Hepatocyte (in vitro differentiated cells): Measurements from ENCODE around the gene CACHD1. TPM values are rescaled to one million over a fixed set of nuclear protein-coding genes. Genes with fewer than 3 reads are reported as not detected.

ENCODE experiments used
- DNase-seq: peaks from one replicate; pipeline ENCODE4 v3.0.0-alpha.2; 2016; ENCODE audit warnings: low spot score
- H2AFZ ChIP-seq: fragments of 200-600 bp; sonication (generic); 2 replicates; pipeline ENCODE4 v1.6.0; 2016; ENCODE audit warnings: antibody characterized with exemption, mild to moderate bottlenecking
- H3K27ac ChIP-seq: fragments of 200-600 bp; sonication (generic); 2 replicates; pipeline ENCODE4 v1.5.1; 2016; ENCODE audit warnings: mild to moderate bottlenecking
- H3K27me3 ChIP-seq: fragments of 200-600 bp; sonication (generic); 2 replicates; pipeline ENCODE4 v1.6.1; 2016
- H3K36me3 ChIP-seq: fragments of 200-600 bp; sonication (generic); replicated peaks from 2 replicates; pipeline ENCODE4 v1.5.1; 2016; ENCODE audit warnings: low read depth; ENCODE audit not compliant: insufficient read depth
- H3K4me1 ChIP-seq: fragments of 200-600 bp; sonication (generic); 2 replicates; pipeline ENCODE4 v1.5.1; 2016; ENCODE audit warnings: mild to moderate bottlenecking, moderate library complexity; ENCODE audit not compliant: insufficient read depth
- H3K4me2 ChIP-seq: fragments of 200-600 bp; sonication (generic); 2 replicates; pipeline ENCODE4 v1.6.0; 2016
- H3K4me3 ChIP-seq: fragments of 200-600 bp; sonication (generic); 2 replicates; pipeline ENCODE4 v1.5.1; 2016; ENCODE audit warnings: mild to moderate bottlenecking
- H3K79me2 ChIP-seq: fragments of 200-600 bp; sonication (generic); 2 replicates; pipeline ENCODE4 v1.6.0; 2017; ENCODE audit warnings: mild to moderate bottlenecking
- H3K9me2 ChIP-seq: fragments of 200-600 bp; sonication (generic); replicated peaks from 2 replicates; pipeline ENCODE4 v1.6.0; 2017; ENCODE audit warnings: mild to moderate bottlenecking; ENCODE audit not compliant: insufficient read depth
- H3K9me3 ChIP-seq: fragments of 200-600 bp; sonication (generic); 2 replicates; pipeline ENCODE4 v1.5.1; 2016; ENCODE audit warnings: low read depth, mild to moderate bottlenecking
- H4K20me1 ChIP-seq: fragments of 200-600 bp; sonication (generic); 2 replicates; pipeline ENCODE4 v1.6.0; 2016; ENCODE audit warnings: mild to moderate bottlenecking; ENCODE audit not compliant: insufficient read depth, poor library complexity, severe bottlenecking
- EZH2 ChIP-seq: fragments of 200-600 bp; sonication (generic); IDR thresholded peaks from 2 replicates; pipeline ENCODE4 v1.6.1; 2016; ENCODE audit warnings: antibody characterized with exemption, mild to moderate bottlenecking, borderline replicate concordance
- EZH2phosphoT487 ChIP-seq: fragments of 200-600 bp; sonication (generic); IDR thresholded peaks from one replicate; pipeline ENCODE4 v1.6.1; 2018; ENCODE audit warnings: antibody characterized with exemption, mild to moderate bottlenecking, low read depth, moderate library complexity; ENCODE audit not compliant: unreplicated experiment, severe bottlenecking
- WGBS: methylation state at CpG from one replicate; pipeline ENCODE4 v1.1.6; 2016; ENCODE audit warnings: low lambda C conversion rate; ENCODE audit errors: missing lambda C conversion rate; 5-methylcytosine and 5-hydroxymethylcytosine counted together
- polyA plus RNA-seq: library from polyadenylated mRNA; unstranded; fragments of >200 nt; fragmentation: Nextera tagmentation; extraction: Ambion mirVana; gene quantifications from 2 replicates; pipeline ENCODE4 v1.2.1, GENCODE V29; 2016
- total RNA-seq: library from RNA; depleted of rRNA; stranded (reverse); fragments of >200 nt; gene quantifications from 2 replicates; pipeline ENCODE4 v1.2.3, GENCODE V29; 2014
- TF ChIP-seq, protein P1 (sequence below): fragments of 200-600 bp; sonication (generic); IDR thresholded peaks from 2 replicates; pipeline ENCODE4 v1.5.1; 2016; ENCODE audit warnings: antibody characterized with exemption, mild to moderate bottlenecking; ENCODE audit not compliant: poor library complexity

Gene CACHD1
- total and polyA plus RNA-seq, 2 experiments from 2014 or later = 23.8 to 39.7 TPM

DNA sequence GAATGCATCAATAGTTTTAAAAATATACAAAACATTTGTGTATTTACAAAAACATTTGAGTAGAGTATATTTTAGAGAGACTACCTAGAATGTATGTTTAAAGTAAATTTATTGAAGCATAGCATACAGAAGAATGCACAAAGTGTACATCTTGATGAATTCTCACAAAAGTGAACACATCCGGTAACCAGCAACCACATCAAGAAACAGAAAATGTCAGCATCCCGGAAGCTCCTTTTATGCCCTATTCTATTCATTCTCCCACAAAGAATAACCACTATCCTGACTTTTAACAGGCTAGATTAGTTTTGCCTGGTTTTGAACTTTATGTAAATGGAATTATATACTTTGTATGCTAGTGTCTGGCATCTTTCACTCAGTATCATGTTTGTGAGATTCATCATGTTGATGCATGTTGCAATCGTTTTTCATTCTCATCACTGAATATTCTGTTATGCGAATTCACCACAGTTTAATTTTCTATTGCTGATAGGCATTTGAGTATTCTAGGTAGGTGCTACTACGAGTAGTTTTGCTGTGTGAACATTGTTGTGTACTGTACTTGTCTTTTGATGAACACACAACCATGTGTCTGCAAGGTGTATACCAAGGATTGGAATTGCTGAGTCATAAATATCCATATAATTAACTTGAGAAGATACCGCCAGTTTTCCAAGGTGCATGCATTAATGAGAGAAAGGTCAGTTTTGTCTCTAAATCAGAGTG lies 75.4 kb downstream of the CACHD1 start:
- Histone ChIP-seq H3K79me2 (peaks cover 94% of the 10 kb centered on the region), H3K27me3 (no peaks in the 10 kb centered on the region), H3K9me2 (no peaks in the 10 kb centered on the region), H3K4me2 (no peak overlapping the region), H3K4me3 (no peak overlapping the region), H2AFZ (no peak overlapping the region), H4K20me1 (peaks cover 5% of the 10 kb centered on the region), H3K36me3 (no peaks in the 10 kb centered on the region), H3K4me1 (peaks cover 10% of the 10 kb centered on the region), H3K9me3 (no peaks in the 10 kb centered on the region), H3K27ac (no peak overlapping the region)
- WGBS = 83% methylated on average over 6 of the region's 6 CpGs
- TF ChIP-seq EZH2 (no peak), EZH2phosphoT487 (no peak)
- TF ChIP-seq, protein P1, sequence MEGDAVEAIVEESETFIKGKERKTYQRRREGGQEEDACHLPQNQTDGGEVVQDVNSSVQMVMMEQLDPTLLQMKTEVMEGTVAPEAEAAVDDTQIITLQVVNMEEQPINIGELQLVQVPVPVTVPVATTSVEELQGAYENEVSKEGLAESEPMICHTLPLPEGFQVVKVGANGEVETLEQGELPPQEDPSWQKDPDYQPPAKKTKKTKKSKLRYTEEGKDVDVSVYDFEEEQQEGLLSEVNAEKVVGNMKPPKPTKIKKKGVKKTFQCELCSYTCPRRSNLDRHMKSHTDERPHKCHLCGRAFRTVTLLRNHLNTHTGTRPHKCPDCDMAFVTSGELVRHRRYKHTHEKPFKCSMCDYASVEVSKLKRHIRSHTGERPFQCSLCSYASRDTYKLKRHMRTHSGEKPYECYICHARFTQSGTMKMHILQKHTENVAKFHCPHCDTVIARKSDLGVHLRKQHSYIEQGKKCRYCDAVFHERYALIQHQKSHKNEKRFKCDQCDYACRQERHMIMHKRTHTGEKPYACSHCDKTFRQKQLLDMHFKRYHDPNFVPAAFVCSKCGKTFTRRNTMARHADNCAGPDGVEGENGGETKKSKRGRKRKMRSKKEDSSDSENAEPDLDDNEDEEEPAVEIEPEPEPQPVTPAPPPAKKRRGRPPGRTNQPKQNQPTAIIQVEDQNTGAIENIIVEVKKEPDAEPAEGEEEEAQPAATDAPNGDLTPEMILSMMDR = no peak
- no peak for DNase-seq

DNA sequence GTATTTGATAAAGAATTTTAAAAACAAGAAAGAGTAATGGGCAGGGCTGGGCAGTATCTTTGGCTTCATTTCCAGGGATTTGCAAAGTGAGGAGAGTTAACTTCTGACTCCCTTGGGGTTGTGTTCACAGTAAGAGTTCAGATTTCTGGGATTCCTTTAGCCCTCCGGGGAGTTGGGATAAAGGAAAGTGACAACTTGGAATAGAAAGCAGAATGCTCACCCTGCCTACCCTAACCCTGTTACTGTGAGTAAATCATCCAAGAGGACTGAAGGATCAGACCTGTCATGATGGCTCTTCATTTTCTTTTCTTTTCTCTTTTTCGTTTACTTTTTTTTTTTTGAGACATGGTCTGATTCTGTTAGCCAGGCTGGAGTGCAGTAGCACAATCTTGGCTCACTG lies 76.1 kb downstream of the CACHD1 start:
- no peak for DNase-seq
- Histone ChIP-seq H4K20me1 (peaks cover 5% of the 10 kb centered on the region), H3K4me1 (peaks cover 4% of the 10 kb centered on the region), H3K27ac (no peak overlapping the region), H3K9me2 (no peaks in the 10 kb centered on the region), H3K27me3 (no peaks in the 10 kb centered on the region), H3K4me2 (no peak overlapping the region), H2AFZ (no peak overlapping the region), H3K4me3 (no peak overlapping the region), H3K9me3 (no peaks in the 10 kb centered on the region), H3K36me3 (no peaks in the 10 kb centered on the region), H3K79me2 (peaks cover 93% of the 10 kb centered on the region)
- TF ChIP-seq, protein P1 = no peak
- TF ChIP-seq EZH2 (no peak), EZH2phosphoT487 (no peak)
- WGBS = 25% methylated on average over 2 of the region's 2 CpGs

DNA sequence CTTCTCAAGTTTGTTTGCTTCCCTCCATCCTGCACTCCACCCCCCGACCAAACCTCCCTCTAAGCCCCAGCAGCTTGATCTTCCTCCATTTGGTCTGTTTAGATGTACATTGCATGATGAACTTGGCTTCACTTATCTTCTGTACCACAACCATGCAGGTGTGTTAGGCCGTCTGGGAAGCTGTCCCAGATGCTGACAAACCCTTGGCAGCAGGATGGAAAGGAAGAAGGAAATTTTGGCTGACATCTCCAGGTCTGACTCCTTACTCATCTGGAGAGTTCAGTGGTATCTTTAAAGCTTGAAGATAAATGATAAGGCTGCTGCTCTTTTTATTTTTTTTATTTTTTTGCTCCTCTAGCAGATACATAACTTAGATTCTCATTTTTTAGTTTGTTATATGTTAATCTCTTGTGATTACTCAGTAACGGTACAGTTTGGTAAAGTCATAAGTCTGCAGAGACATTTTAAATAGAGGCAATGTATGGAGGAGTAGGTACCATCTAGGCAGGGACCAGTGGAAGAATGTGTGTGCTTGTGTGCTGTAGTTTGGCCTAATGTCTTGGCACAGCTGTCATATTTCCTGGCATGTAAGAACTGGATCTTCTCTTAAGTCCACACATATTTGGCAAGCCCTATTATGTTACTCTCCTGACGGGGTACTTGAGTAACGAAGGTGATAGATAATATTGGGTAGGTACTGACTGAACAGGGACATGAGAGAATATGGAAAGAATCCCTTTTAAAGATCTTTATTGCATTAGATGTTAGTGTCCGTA lies 79.7 kb downstream of the CACHD1 start:
- no peaks in the 10 kb centered on the region for H3K9me2 ChIP-seq
- no peak overlapping the region for H3K27ac ChIP-seq
- H3K4me2 ChIP-seq = no peak overlapping the region
- H4K20me1 ChIP-seq = peaks cover 5% of the 10 kb centered on the region
- no peaks in the 10 kb centered on the region for H3K27me3 ChIP-seq
- 55% methylated on average over 6 of the region's 6 CpGs for WGBS
- no peaks in the 10 kb centered on the region for H3K4me1 ChIP-seq
- TF ChIP-seq, protein P1 = no peak
- no peak for TF ChIP-seq EZH2
- no peak for TF ChIP-seq EZH2phosphoT487
- no peak for DNase-seq
- peaks cover 61% of the 10 kb centered on the region for H3K79me2 ChIP-seq
- H3K36me3 ChIP-seq = no peaks in the 10 kb centered on the region
- H2AFZ ChIP-seq = no peak overlapping the region
- no peak overlapping the region for H3K4me3 ChIP-seq
- no peaks in the 10 kb centered on the region for H3K9me3 ChIP-seq
